Erythroblast (primary cell): Measurements from ENCODE around the gene GPR150.

Experiments used
- GATA1 ChIP-seq: IDR thresholded peaks from 2 replicates; pipeline ENCODE4 v1.6.1; 2011; ENCODE audit warnings: low read depth, mild to moderate bottlenecking, control low read depth, low read length, moderate library complexity
- POLR2A ChIP-seq: IDR thresholded peaks from 2 replicates; pipeline ENCODE4 v1.6.1; 2011; ENCODE audit warnings: mild to moderate bottlenecking, low read length

DNA sequence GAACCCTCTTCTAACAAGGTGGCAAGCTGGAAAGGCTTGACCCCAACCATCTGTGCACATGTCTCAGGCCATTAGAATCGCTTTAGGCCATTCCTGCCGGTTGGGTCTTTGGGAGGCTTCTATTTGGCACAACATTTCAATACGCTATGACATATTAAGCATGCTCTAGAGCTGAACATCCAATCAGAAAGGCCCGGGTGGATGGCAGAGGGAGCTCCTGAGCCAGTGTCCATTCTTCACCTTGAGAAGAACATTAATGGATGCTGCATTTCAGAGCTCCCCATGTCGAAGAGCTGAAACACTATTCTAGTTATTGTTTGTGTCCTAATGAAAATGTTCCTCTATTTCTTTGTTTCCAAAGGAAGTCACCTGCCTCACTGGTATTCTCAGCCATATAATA lies 50.1 kb downstream of the GPR150 start:
- no peak for TF ChIP-seq POLR2A
- no peak for TF ChIP-seq GATA1
